Measurements from ENCODE around the gene TMEM178B. TPM values are rescaled to one million over a fixed set of nuclear protein-coding genes. Genes with fewer than 3 reads are reported as not detected.

The TMEM178B gene
- total RNA-seq, 1 experiment from 2014 or later = not detected

DNA sequence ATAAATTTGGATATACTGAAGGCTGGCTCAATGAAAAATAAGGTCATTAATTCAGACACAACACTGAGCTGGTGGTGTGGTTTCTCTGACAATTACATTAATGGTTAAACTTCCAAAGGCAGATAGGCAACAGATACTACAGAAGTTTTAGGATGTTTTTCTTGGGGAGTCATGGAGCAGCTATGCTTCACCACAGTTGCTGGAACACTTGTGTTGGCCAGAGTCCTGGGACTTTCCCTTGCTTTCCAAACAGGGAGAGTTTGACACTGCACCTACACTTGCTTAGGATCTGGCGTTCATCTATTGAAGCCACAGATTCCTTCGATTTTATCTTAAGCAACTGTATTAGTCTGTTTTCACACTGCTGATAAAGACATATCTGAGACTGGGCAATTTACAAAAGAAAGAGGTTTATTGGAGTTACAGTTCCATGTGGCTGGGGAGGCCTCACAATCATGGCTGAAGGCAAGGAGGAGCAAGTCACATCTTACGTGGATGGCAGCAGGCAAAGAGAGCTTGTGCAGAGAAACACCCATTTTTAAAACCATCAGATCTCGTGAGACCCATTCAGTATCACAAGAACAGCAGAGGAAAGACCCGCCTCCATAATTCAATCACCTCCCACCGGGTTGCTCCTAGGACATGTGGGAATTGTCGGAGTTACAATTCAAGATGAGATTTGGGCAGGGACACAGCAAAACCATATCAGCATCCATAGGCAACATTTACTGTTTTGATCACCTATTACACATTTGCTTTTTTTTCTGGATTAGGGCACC, 27.8 kb upstream of the TMEM178B start:
- Histone ChIP-seq H3K9me2 (ENCODE audit: insufficient read depth) (no peaks in the 10 kb centered on the region), H4K20me1 (ENCODE audit: insufficient read depth) (no peaks in the 10 kb centered on the region), H3F3A (ENCODE audit: insufficient read depth, low read depth) (no peaks in the 10 kb centered on the region), H3K79me2 (ENCODE audit: low read depth) (no peaks in the 10 kb centered on the region), H2AFZ (no peak overlapping the region), H3K27me3 (ENCODE audit: insufficient read depth, low read depth) (peaks cover 32% of the 10 kb centered on the region), H3K9me3 (ENCODE audit: insufficient read depth, low read depth) (no peaks in the 10 kb centered on the region), H3K4me2 (no peak overlapping the region), H3K36me3 (ENCODE audit: low read depth) (no peaks in the 10 kb centered on the region), H3K4me3 (no peak overlapping the region), H3K27ac (no peak overlapping the region), H3K4me1 (replicated peaks; ENCODE audit: insufficient read depth) (0 out of 2 replicates have a peak, but pooled peaks cover 7% of the 10 kb centered on the region)
- BruUV-seq (replicated peaks) = no TSS peak
- no peak for DNase-seq
- ChIA-PET CTCF (no interaction called here), POLR2A (ENCODE audit: unreplicated experiment) (no interaction called here)
- intact Hi-C loops (cut with micrococcal nuclease; ENCODE audit: unreplicated experiment) = no loop called here
- TF ChIP-seq, protein P1, sequence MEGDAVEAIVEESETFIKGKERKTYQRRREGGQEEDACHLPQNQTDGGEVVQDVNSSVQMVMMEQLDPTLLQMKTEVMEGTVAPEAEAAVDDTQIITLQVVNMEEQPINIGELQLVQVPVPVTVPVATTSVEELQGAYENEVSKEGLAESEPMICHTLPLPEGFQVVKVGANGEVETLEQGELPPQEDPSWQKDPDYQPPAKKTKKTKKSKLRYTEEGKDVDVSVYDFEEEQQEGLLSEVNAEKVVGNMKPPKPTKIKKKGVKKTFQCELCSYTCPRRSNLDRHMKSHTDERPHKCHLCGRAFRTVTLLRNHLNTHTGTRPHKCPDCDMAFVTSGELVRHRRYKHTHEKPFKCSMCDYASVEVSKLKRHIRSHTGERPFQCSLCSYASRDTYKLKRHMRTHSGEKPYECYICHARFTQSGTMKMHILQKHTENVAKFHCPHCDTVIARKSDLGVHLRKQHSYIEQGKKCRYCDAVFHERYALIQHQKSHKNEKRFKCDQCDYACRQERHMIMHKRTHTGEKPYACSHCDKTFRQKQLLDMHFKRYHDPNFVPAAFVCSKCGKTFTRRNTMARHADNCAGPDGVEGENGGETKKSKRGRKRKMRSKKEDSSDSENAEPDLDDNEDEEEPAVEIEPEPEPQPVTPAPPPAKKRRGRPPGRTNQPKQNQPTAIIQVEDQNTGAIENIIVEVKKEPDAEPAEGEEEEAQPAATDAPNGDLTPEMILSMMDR (conservative IDR thresholded peaks at IDR 0.05) = no peak
- no peak for TF ChIP-seq EZH2 (IDR thresholded peaks at IDR 0.05; ENCODE audit: low read depth)

DNA sequence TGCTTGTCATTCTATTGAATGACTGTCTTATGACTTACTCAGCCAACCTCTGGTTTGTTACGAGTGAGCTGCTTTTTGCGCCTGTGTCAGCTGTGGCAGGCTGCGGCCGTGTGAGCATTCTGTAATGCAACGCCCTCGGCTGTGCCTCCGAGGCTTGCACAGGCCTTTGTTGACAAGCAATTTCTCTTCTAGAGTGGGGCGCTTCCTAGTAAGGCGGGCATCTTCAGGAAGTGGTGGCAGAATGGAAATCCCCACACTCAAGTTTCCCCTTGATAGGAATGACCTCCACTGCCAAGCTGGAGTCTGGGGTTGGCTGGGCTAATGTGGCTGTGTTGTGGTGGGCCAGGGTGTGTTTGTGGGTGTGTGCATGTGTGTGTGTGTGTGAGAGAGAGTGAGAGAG, 20.2 kb upstream of the TMEM178B start:
- Histone ChIP-seq H3K9me2 (ENCODE audit: insufficient read depth) (no peaks in the 10 kb centered on the region), H4K20me1 (ENCODE audit: insufficient read depth) (no peaks in the 10 kb centered on the region), H3K79me2 (ENCODE audit: low read depth) (no peaks in the 10 kb centered on the region), H2AFZ (no peak overlapping the region), H3K4me3 (no peak overlapping the region), H3K36me3 (ENCODE audit: low read depth) (no peaks in the 10 kb centered on the region), H3K27me3 (ENCODE audit: insufficient read depth, low read depth) (peaks cover 65% of the 10 kb centered on the region), H3K4me1 (replicated peaks; ENCODE audit: insufficient read depth) (no peaks in the 10 kb centered on the region), H3K9me3 (ENCODE audit: insufficient read depth, low read depth) (no peaks in the 10 kb centered on the region), H3F3A (ENCODE audit: insufficient read depth, low read depth) (no peaks in the 10 kb centered on the region), H3K27ac (no peak overlapping the region), H3K4me2 (no peak overlapping the region)
- intact Hi-C loops (cut with micrococcal nuclease; ENCODE audit: unreplicated experiment) = no loop called here
- DNase-seq = no peak
- TF ChIP-seq, protein P1 (conservative IDR thresholded peaks at IDR 0.05) = no peak
- TF ChIP-seq EZH2 (IDR thresholded peaks at IDR 0.05; ENCODE audit: low read depth) = no peak
- CTCF ChIA-PET = interaction anchor here (0.5 to 0.6 kb wide), 2 partner anchors 11 to 549 kb away, joined by 5 read pairs; no protein-coding TSS in a partner anchor
- POLR2A ChIA-PET (ENCODE audit: unreplicated experiment) = no interaction called here
- no TSS peak for BruUV-seq (replicated peaks)

DNA sequence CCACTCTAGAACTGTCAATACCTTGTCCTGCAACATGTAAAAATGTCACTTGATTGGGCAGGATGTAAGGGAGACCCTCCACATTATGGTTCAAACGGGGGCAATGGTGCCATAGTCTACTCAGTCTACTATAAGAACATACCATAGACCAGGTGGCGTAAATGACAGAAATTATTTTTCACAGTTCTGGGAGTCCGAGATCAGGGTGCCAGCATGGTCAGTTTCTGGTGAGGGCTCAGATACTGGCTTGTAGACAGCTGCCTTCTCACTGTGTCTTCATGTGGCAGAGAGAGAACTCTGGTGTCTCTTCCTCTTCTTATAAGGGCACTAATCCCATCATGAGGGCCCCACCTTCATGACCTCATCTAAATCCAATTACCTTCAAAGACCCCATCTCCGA, 18.7 kb upstream of the TMEM178B start:
- Histone ChIP-seq H3K27ac (no peak overlapping the region), H3K4me1 (replicated peaks; ENCODE audit: insufficient read depth) (no peaks in the 10 kb centered on the region), H2AFZ (no peak overlapping the region), H3K4me3 (no peak overlapping the region), H4K20me1 (ENCODE audit: insufficient read depth) (no peaks in the 10 kb centered on the region), H3K4me2 (no peak overlapping the region), H3K27me3 (ENCODE audit: insufficient read depth, low read depth) (peaks cover 66% of the 10 kb centered on the region), H3K79me2 (ENCODE audit: low read depth) (no peaks in the 10 kb centered on the region), H3K9me3 (ENCODE audit: insufficient read depth, low read depth) (no peaks in the 10 kb centered on the region), H3K36me3 (ENCODE audit: low read depth) (no peaks in the 10 kb centered on the region), H3K9me2 (ENCODE audit: insufficient read depth) (no peaks in the 10 kb centered on the region), H3F3A (ENCODE audit: insufficient read depth, low read depth) (no peaks in the 10 kb centered on the region)
- no peak for DNase-seq
- no peak for TF ChIP-seq EZH2 (IDR thresholded peaks at IDR 0.05; ENCODE audit: low read depth)
- TF ChIP-seq, protein P1 (conservative IDR thresholded peaks at IDR 0.05) = no peak
- no TSS peak for BruUV-seq (replicated peaks)
- CTCF ChIA-PET = no interaction called here
- POLR2A ChIA-PET (ENCODE audit: unreplicated experiment) = no interaction called here
- intact Hi-C loops (cut with micrococcal nuclease; ENCODE audit: unreplicated experiment) = no loop called here

Data from PC-9 (cell line).